ENCODE data around the gene SAMD4A.

Gene SAMD4A

GRCh38 chr14:54815515-54815914 is 248.6 kb downstream of the SAMD4A start:
- no peaks in the 10 kb centered on the region for H3K4me1 ChIP-seq (ENCODE audit: control insufficient read depth, insufficient read depth, low read length)
- H3K4me3 ChIP-seq (ENCODE audit: low read length) = no peak overlapping the region
- H3K9ac ChIP-seq (ENCODE audit: low read length) = no peak overlapping the region
- no peaks in the 10 kb centered on the region for H3K36me3 ChIP-seq (ENCODE audit: control insufficient read depth, insufficient read depth, low read length)
- H3K27me3 ChIP-seq (ENCODE audit: control insufficient read depth, insufficient read depth, low read length) = no peaks in the 10 kb centered on the region
- no peaks in the 10 kb centered on the region for H3K9me3 ChIP-seq (ENCODE audit: control insufficient read depth, low read length)

DNA sequence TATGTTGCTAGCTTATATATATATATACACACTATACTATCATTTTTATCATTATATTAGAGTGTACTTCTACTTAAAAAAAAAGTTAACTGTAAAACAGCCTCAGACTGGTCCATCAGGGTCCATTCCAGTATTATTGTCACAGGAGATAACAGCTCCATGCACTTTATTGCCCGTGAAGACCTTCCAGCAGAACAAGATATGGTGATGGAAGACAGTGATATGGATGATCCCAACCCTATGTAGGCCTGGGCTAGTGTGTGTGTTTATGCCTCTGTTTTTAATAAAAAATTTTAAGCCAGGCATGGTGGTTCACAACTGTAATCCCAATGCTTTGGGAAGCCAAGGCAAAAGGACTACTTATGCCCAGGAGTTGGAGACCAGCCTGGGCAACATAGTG is 249.5 kb downstream of the SAMD4A start:
- Histone ChIP-seq H3K27me3 (ENCODE audit: control insufficient read depth, insufficient read depth, low read length) (no peaks in the 10 kb centered on the region), H3K4me1 (ENCODE audit: control insufficient read depth, insufficient read depth, low read length) (no peaks in the 10 kb centered on the region), H3K9me3 (ENCODE audit: control insufficient read depth, low read length) (no peaks in the 10 kb centered on the region), H3K9ac (ENCODE audit: low read length) (no peak overlapping the region), H3K36me3 (ENCODE audit: control insufficient read depth, insufficient read depth, low read length) (no peaks in the 10 kb centered on the region), H3K4me3 (ENCODE audit: low read length) (no peak overlapping the region)

DNA sequence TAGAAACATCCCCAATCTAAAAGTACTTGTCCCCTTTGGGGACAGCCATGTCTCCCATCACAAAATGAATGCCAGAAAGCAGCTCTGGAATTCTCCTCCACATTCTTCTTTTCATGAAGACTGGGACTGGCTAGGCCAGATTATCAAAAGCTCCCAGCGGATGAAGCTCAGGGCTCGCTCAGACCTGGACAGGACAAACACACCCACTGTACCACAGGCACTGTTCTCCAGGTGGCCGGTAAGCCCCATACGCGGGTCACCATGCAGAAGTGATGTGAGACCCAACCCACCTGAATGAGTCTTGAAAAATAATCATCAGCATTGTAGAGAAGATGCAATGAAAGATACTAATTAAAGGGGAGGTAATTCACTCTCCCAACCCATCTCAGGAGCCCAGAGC is 250.6 kb downstream of the SAMD4A start:
- Histone ChIP-seq H3K4me3 (ENCODE audit: low read length) (no peak overlapping the region), H3K36me3 (ENCODE audit: control insufficient read depth, insufficient read depth, low read length) (no peaks in the 10 kb centered on the region), H3K27me3 (ENCODE audit: control insufficient read depth, insufficient read depth, low read length) (no peaks in the 10 kb centered on the region), H3K4me1 (ENCODE audit: control insufficient read depth, insufficient read depth, low read length) (no peaks in the 10 kb centered on the region), H3K9ac (ENCODE audit: low read length) (no peak overlapping the region), H3K9me3 (ENCODE audit: control insufficient read depth, low read length) (no peaks in the 10 kb centered on the region)

GRCh38 chr14:54818201-54819133 is 251.5 kb downstream of the SAMD4A start:
- no peaks in the 10 kb centered on the region for H3K4me1 ChIP-seq (ENCODE audit: control insufficient read depth, insufficient read depth, low read length)
- H3K36me3 ChIP-seq (ENCODE audit: control insufficient read depth, insufficient read depth, low read length) = no peaks in the 10 kb centered on the region
- H3K9ac ChIP-seq (ENCODE audit: low read length) = no peak overlapping the region
- H3K4me3 ChIP-seq (ENCODE audit: low read length) = no peak overlapping the region
- H3K27me3 ChIP-seq (ENCODE audit: control insufficient read depth, insufficient read depth, low read length) = no peaks in the 10 kb centered on the region
- no peaks in the 10 kb centered on the region for H3K9me3 ChIP-seq (ENCODE audit: control insufficient read depth, low read length)

- Histone ChIP-seq H3K36me3 (ENCODE audit: control insufficient read depth, insufficient read depth, low read length) (no peaks in the 10 kb centered on the region), H3K9ac (ENCODE audit: low read length) (no peak overlapping the region), H3K9me3 (ENCODE audit: control insufficient read depth, low read length) (no peaks in the 10 kb centered on the region), H3K4me1 (ENCODE audit: control insufficient read depth, insufficient read depth, low read length) (no peaks in the 10 kb centered on the region), H3K27me3 (ENCODE audit: control insufficient read depth, insufficient read depth, low read length) (no peaks in the 10 kb centered on the region), H3K4me3 (ENCODE audit: low read length) (no peak overlapping the region)
These were observed 255.8 kb downstream of the SAMD4A start for GRCh38 chr14:54822685-54823084.

- H3K4me1 ChIP-seq (ENCODE audit: control insufficient read depth, insufficient read depth, low read length) = no peaks in the 10 kb centered on the region
- no peaks in the 10 kb centered on the region for H3K9me3 ChIP-seq (ENCODE audit: control insufficient read depth, low read length)
- H3K9ac ChIP-seq (ENCODE audit: low read length) = no peak overlapping the region
- no peak overlapping the region for H3K4me3 ChIP-seq (ENCODE audit: low read length)
- no peaks in the 10 kb centered on the region for H3K36me3 ChIP-seq (ENCODE audit: control insufficient read depth, insufficient read depth, low read length)
- no peaks in the 10 kb centered on the region for H3K27me3 ChIP-seq (ENCODE audit: control insufficient read depth, insufficient read depth, low read length)
These were observed 257.0 kb downstream of the SAMD4A start for GRCh38 chr14:54823757-54824549.

- no peaks in the 10 kb centered on the region for H3K9me3 ChIP-seq (ENCODE audit: control insufficient read depth, low read length)
- H3K4me3 ChIP-seq (ENCODE audit: low read length) = no peak overlapping the region
- no peaks in the 10 kb centered on the region for H3K27me3 ChIP-seq (ENCODE audit: control insufficient read depth, insufficient read depth, low read length)
- H3K36me3 ChIP-seq (ENCODE audit: control insufficient read depth, insufficient read depth, low read length) = no peaks in the 10 kb centered on the region
- H3K9ac ChIP-seq (ENCODE audit: low read length) = no peak overlapping the region
- H3K4me1 ChIP-seq (ENCODE audit: control insufficient read depth, insufficient read depth, low read length) = no peaks in the 10 kb centered on the region
These were observed 261.1 kb downstream of the SAMD4A start for GRCh38 chr14:54828037-54828436.

- Histone ChIP-seq H3K4me1 (ENCODE audit: control insufficient read depth, insufficient read depth, low read length) (no peaks in the 10 kb centered on the region), H3K27me3 (ENCODE audit: control insufficient read depth, insufficient read depth, low read length) (no peaks in the 10 kb centered on the region), H3K9ac (ENCODE audit: low read length) (no peak overlapping the region), H3K4me3 (ENCODE audit: low read length) (no peak overlapping the region), H3K9me3 (ENCODE audit: control insufficient read depth, low read length) (no peaks in the 10 kb centered on the region), H3K36me3 (ENCODE audit: control insufficient read depth, insufficient read depth, low read length) (no peaks in the 10 kb centered on the region)
These were observed 262.7 kb downstream of the SAMD4A start for GRCh38 chr14:54829486-54830224.

GRCh38 chr14:54830650-54831049 is 263.7 kb downstream of the SAMD4A start:
- Histone ChIP-seq H3K4me1 (ENCODE audit: control insufficient read depth, insufficient read depth, low read length) (no peaks in the 10 kb centered on the region), H3K9ac (ENCODE audit: low read length) (no peak overlapping the region), H3K9me3 (ENCODE audit: control insufficient read depth, low read length) (no peaks in the 10 kb centered on the region), H3K4me3 (ENCODE audit: low read length) (no peak overlapping the region), H3K36me3 (ENCODE audit: control insufficient read depth, insufficient read depth, low read length) (no peaks in the 10 kb centered on the region), H3K27me3 (ENCODE audit: control insufficient read depth, insufficient read depth, low read length) (no peaks in the 10 kb centered on the region)

DNA sequence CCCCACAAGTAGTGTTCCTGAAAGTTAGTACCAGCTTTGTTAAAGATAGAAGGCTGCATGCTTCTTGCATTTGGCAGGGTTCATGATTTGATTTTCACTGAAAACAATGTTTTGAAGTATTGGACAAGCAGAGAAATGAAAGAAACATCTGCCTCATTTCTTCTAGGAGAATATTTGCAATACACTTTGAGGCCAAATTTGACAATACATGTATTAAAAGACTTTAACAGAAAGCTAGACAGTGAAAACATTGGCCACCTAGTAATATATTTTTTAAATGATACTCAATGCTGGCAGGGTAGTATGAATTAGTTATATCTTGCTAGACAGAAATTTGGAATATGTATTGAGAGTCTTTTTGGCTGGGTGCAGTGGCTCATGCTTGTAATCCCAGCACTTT is 267.2 kb downstream of the SAMD4A start:
- no peak overlapping the region for H3K4me3 ChIP-seq (ENCODE audit: low read length)
- H3K9ac ChIP-seq (ENCODE audit: low read length) = no peak overlapping the region
- H3K9me3 ChIP-seq (ENCODE audit: control insufficient read depth, low read length) = no peaks in the 10 kb centered on the region
- no peaks in the 10 kb centered on the region for H3K27me3 ChIP-seq (ENCODE audit: control insufficient read depth, insufficient read depth, low read length)
- no peaks in the 10 kb centered on the region for H3K4me1 ChIP-seq (ENCODE audit: control insufficient read depth, insufficient read depth, low read length)
- no peaks in the 10 kb centered on the region for H3K36me3 ChIP-seq (ENCODE audit: control insufficient read depth, insufficient read depth, low read length)

GRCh38 chr14:54834727-54835126 is 267.8 kb downstream of the SAMD4A start:
- Histone ChIP-seq H3K27me3 (ENCODE audit: control insufficient read depth, insufficient read depth, low read length) (no peaks in the 10 kb centered on the region), H3K4me1 (ENCODE audit: control insufficient read depth, insufficient read depth, low read length) (no peaks in the 10 kb centered on the region), H3K9ac (ENCODE audit: low read length) (no peak overlapping the region), H3K36me3 (ENCODE audit: control insufficient read depth, insufficient read depth, low read length) (no peaks in the 10 kb centered on the region), H3K9me3 (ENCODE audit: control insufficient read depth, low read length) (no peaks in the 10 kb centered on the region), H3K4me3 (ENCODE audit: low read length) (no peak overlapping the region)

GRCh38 chr14:54836231-54836630 is 269.3 kb downstream of the SAMD4A start:
- Histone ChIP-seq H3K9ac (ENCODE audit: low read length) (no peak overlapping the region), H3K9me3 (ENCODE audit: control insufficient read depth, low read length) (no peaks in the 10 kb centered on the region), H3K36me3 (ENCODE audit: control insufficient read depth, insufficient read depth, low read length) (no peaks in the 10 kb centered on the region)

More at GRCh38 chr14:54836231-54836630, 269.3 kb downstream of the SAMD4A start:
- H3K27me3 ChIP-seq (ENCODE audit: control insufficient read depth, insufficient read depth, low read length) = no peaks in the 10 kb centered on the region
- no peaks in the 10 kb centered on the region for H3K4me1 ChIP-seq (ENCODE audit: control insufficient read depth, insufficient read depth, low read length)
- no peak overlapping the region for H3K4me3 ChIP-seq (ENCODE audit: low read length)
